ENCODE results near the gene KCNQ2.

- TF ChIP-seq CTCF (IDR thresholded peaks at IDR 0.05): no peak
- TF ChIP-seq POLR2A (IDR thresholded peaks at IDR 0.05): no peak
Measured at GRCh38 chr20:63362436-63363009, 109.9 kb downstream of the KCNQ2 start.
